Glutamatergic neuron (in vitro differentiated cells): Measurements from ENCODE around the gene MAP3K2. TPM values are rescaled to one million over a fixed set of nuclear protein-coding genes. Genes with fewer than 3 reads are reported as not detected.
A peak's percentile ranks its signal among the peaks of the same experiment; 100 is the strongest.

ENCODE experiments used
- DNase-seq: peaks from one replicate; pipeline ENCODE4 v3.0.0; 2022
- H3K27ac Mint-ChIP-seq: one replicate; pipeline ENCODE4 v1.8.0; 2020; ENCODE audit warnings: mild to moderate bottlenecking, mixed read lengths, inconsistent platforms; ENCODE audit not compliant: unreplicated experiment
- H3K27me3 Mint-ChIP-seq: one replicate; pipeline ENCODE4 v1.8.0; 2020; ENCODE audit warnings: mild to moderate bottlenecking, moderate library complexity, mixed read lengths, inconsistent platforms; ENCODE audit not compliant: unreplicated experiment
- H3K36me3 Mint-ChIP-seq: one replicate; pipeline ENCODE4 v1.8.0; 2020; ENCODE audit warnings: mild to moderate bottlenecking, mixed read lengths, inconsistent platforms; ENCODE audit not compliant: unreplicated experiment
- H3K4me1 Mint-ChIP-seq: one replicate; pipeline ENCODE4 v1.8.0; 2020; ENCODE audit warnings: mild to moderate bottlenecking, low read depth, mixed read lengths, inconsistent platforms; ENCODE audit not compliant: unreplicated experiment
- H3K4me3 Mint-ChIP-seq: one replicate; pipeline ENCODE4 v1.8.0; 2020; ENCODE audit warnings: mild to moderate bottlenecking, mixed read lengths, inconsistent platforms; ENCODE audit not compliant: unreplicated experiment
- H3K9me3 Mint-ChIP-seq: one replicate; pipeline ENCODE4 v1.8.0; 2020; ENCODE audit warnings: mild to moderate bottlenecking, moderate library complexity, mixed read lengths, inconsistent platforms; ENCODE audit not compliant: unreplicated experiment
- total RNA-seq: library from RNA; stranded (reverse); fragmentation: NEBNext Ultra II Directional; extraction: Animal tissue kit (Norgen Biotek cat#: 25700); gene quantifications from one replicate; pipeline ENCODE4 v1.2.1, GENCODE V29; 2021; ENCODE audit not compliant: unreplicated experiment
- TF ChIP-seq, protein P1 (sequence below): fragments of 200-600 bp; sonication (generic); IDR thresholded peaks from one replicate; pipeline ENCODE4 v1.5.0; 2021; ENCODE audit not compliant: partially characterized antibody, unreplicated experiment

MAP3K2 gene
- total RNA-seq, 1 donor from 2014 or later: 42.7 TPM

DNA sequence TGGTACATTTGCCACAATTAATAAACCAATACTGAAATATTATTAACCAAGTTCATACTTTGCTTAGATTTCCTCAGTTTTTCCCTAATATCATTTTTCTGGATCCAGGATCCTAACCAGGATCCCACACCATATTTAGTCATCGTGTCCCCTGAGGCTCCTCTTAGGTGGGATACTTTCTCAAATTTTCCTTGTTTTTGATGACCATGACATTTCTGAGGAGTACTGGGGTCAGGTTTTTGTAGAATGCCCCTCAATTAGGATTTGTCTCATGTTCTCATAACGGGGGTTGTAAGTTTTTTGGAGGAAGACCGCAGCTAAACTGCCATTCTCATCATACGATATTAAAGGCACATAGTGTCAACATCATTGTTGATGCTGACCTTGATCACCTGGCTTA lies 78.3 kb downstream of the MAP3K2 start:
- no peak overlapping the region for H3K4me3 Mint-ChIP-seq
- no peaks in the 10 kb centered on the region for H3K9me3 Mint-ChIP-seq
- DNase-seq: no peak
- no peak overlapping the region for H3K27ac Mint-ChIP-seq
- H3K4me1 Mint-ChIP-seq: peaks cover 15% of the 10 kb centered on the region
- H3K27me3 Mint-ChIP-seq: no peaks in the 10 kb centered on the region
- no peaks in the 10 kb centered on the region for H3K36me3 Mint-ChIP-seq
- TF ChIP-seq, protein P1, sequence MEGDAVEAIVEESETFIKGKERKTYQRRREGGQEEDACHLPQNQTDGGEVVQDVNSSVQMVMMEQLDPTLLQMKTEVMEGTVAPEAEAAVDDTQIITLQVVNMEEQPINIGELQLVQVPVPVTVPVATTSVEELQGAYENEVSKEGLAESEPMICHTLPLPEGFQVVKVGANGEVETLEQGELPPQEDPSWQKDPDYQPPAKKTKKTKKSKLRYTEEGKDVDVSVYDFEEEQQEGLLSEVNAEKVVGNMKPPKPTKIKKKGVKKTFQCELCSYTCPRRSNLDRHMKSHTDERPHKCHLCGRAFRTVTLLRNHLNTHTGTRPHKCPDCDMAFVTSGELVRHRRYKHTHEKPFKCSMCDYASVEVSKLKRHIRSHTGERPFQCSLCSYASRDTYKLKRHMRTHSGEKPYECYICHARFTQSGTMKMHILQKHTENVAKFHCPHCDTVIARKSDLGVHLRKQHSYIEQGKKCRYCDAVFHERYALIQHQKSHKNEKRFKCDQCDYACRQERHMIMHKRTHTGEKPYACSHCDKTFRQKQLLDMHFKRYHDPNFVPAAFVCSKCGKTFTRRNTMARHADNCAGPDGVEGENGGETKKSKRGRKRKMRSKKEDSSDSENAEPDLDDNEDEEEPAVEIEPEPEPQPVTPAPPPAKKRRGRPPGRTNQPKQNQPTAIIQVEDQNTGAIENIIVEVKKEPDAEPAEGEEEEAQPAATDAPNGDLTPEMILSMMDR: no peak

DNA sequence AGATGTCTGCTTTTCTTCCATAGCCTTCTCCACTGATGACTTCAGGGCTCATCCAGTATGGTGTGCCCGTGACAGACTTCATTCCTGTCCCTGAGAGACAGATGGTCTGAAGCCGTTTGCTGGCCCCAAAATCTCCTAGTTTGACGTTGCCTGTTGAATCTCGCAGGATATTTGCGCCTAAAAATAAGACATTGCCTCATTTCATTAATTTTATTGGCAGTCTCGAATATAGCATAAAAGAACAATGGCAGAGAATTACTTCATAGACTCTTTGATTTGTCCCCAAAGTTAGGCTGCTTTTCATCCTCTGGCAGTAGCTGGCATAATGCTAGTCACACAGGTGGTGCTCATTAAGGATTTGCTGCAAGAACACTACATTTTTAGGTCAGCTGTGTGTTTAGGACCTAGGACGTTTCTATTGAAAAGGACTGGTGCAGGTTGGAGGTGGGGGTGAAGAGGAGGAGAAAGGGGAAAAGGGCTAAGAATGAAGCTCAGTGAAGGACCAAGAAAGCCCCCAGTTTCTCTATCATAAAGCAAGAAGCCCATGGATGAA lies 79.1 kb downstream of the MAP3K2 start:
- H3K4me1 Mint-ChIP-seq: peaks cover 17% of the 10 kb centered on the region

DNA sequence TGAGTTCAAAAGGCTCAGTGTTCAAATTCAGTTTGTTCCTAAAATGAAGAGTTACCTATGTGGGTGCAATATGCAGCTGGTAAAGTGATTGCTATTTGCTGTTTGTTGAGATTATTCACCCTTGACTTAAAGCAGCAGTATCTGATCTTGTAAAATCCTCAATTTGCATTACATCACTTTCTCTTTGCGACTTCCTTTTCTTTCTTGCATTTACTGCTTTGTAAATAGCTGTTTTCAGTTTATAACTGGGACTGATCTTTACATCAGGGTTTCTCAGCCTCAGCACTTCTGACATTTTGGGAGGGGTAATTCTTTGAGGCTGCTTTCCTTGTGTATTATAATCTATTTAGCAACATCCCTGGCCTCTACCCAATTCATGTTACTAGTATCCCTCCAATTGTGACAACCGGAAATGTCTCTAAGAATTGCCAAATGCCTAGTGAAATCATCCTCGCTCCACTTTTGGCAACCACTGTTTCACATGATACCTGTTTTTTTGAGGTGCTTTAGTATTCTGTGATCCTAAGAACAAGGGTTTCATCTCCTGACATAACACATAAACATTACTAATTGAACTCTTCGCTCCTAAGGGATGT lies 81.7 kb downstream of the MAP3K2 start:
- TF ChIP-seq, protein P1: no peak
- Mint-ChIP-seq H3K9me3 (no peaks in the 10 kb centered on the region), H3K4me1 (peaks cover 16% of the 10 kb centered on the region), H3K27me3 (peaks cover 2% of the 10 kb centered on the region), H3K27ac (no peak overlapping the region), H3K4me3 (no peak overlapping the region), H3K36me3 (no peaks in the 10 kb centered on the region)
- DNase-seq: no peak

More for the DNA sequence above, 79.1 kb downstream of the MAP3K2 start:
- no peaks in the 10 kb centered on the region for H3K9me3 Mint-ChIP-seq
- TF ChIP-seq, protein P1: no peak
- no peaks in the 10 kb centered on the region for H3K27me3 Mint-ChIP-seq
- no peak overlapping the region for H3K4me3 Mint-ChIP-seq
- peak overlapping the region; percentile 77 for H3K27ac Mint-ChIP-seq
- no peak for DNase-seq
- H3K36me3 Mint-ChIP-seq: no peaks in the 10 kb centered on the region

DNA sequence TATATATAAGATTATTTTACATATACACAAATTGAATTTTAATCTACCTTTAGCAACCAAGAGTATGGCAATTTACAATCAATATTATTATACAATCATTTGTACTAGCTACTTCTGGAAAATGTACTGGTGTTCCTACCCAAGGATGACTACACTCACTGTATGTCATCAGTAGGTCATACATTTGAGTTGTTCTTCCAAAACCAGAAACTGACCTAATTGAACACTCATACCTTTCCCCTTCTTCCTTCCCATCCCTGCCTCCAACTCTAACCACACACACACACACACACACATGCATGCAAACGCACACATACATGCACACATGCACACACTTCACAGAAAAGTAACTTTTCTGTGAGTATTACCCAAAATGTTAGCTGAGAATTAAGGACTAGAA lies 85.6 kb downstream of the MAP3K2 start:
- Mint-ChIP-seq H3K4me1 (peaks cover 8% of the 10 kb centered on the region), H3K27ac (no peak overlapping the region), H3K9me3 (no peaks in the 10 kb centered on the region)

More for the DNA sequence above, 85.6 kb downstream of the MAP3K2 start:
- Mint-ChIP-seq H3K4me3 (no peak overlapping the region), H3K27me3 (peaks cover 2% of the 10 kb centered on the region), H3K36me3 (no peaks in the 10 kb centered on the region)
- no peak for DNase-seq
- TF ChIP-seq, protein P1: no peak
